MCF 10A (cell line): ENCODE data around the gene CD200R1. TPM values are rescaled to one million over a fixed set of nuclear protein-coding genes. Genes with fewer than 3 reads are reported as not detected.

Experiments used
- BruUV-seq: library from RNA; stranded (reverse); fragments of 400-500 nt; replicated peaks from 2 replicates; lab custom pipeline; 2021; lab: Mats Ljungman, UMichigan
- CTCF ChIA-PET: fragments of 300-600 bp; sonication (Branson Sonifier 250); formaldehyde crosslinking; extraction: SDS; loops from one replicate; lab custom pipeline; 2021; ENCODE audit warnings: antibody characterized with exemption, inconsistent platforms; lab: Yijun Ruan, JAX
- POLR2A ChIA-PET: fragments of 300-600, 350-650 bp; sonication (Branson Sonifier 250); formaldehyde crosslinking; extraction: SDS; loops from one replicate; lab custom pipeline; 2020; ENCODE audit warnings: antibody characterized with exemption, inconsistent platforms; lab: Yijun Ruan, JAX
- DNase-seq: peaks from one replicate; pipeline ENCODE4 v3.0.0-alpha.2; 2018; ENCODE audit not compliant: unreplicated experiment
- H3K27ac Mint-ChIP-seq: one replicate; pipeline ENCODE4 v1.8.0; 2022; ENCODE audit warnings: mild to moderate bottlenecking, low read depth, mixed read lengths; ENCODE audit not compliant: unreplicated experiment
- H3K27me3 Mint-ChIP-seq: one replicate; pipeline ENCODE4 v1.8.0; 2022; ENCODE audit warnings: mixed read lengths; ENCODE audit not compliant: insufficient read depth, unreplicated experiment
- H3K36me3 Mint-ChIP-seq: one replicate; pipeline ENCODE4 v1.8.0; 2022; ENCODE audit warnings: mild to moderate bottlenecking, moderate library complexity, mixed read lengths; ENCODE audit not compliant: insufficient read depth, unreplicated experiment
- H3K4me1 Mint-ChIP-seq: one replicate; pipeline ENCODE4 v1.8.0; 2022; ENCODE audit warnings: mixed read lengths; ENCODE audit not compliant: insufficient read depth, unreplicated experiment
- H3K4me3 Mint-ChIP-seq: one replicate; pipeline ENCODE4 v1.8.0; 2022; ENCODE audit warnings: mild to moderate bottlenecking, moderate library complexity, mixed read lengths; ENCODE audit not compliant: unreplicated experiment
- H3K9me3 Mint-ChIP-seq: one replicate; pipeline ENCODE4 v1.8.0; 2022; ENCODE audit warnings: mixed read lengths; ENCODE audit not compliant: unreplicated experiment
- intact Hi-C: fragments of 100-400 bp; cut with micrococcal nuclease; formaldehyde crosslinking; loops from 2 replicates; pipeline ENCODE4 v1.14.1; 2022
- total RNA-seq: library from RNA; stranded (reverse); gene quantifications from 2 replicates; pipeline ENCODE4 v1.2.3, GENCODE V29; 2022
- TF ChIP-seq, protein P1 (sequence below): fragments of 200-600 bp; IDR thresholded peaks from one replicate; pipeline ENCODE4 v1.8.0; 2022; ENCODE audit warnings: antibody characterized with exemption, mild to moderate bottlenecking; ENCODE audit not compliant: unreplicated experiment

CD200R1 gene
- total RNA-seq, 1 experiment from 2014 or later: not detected

DNA sequence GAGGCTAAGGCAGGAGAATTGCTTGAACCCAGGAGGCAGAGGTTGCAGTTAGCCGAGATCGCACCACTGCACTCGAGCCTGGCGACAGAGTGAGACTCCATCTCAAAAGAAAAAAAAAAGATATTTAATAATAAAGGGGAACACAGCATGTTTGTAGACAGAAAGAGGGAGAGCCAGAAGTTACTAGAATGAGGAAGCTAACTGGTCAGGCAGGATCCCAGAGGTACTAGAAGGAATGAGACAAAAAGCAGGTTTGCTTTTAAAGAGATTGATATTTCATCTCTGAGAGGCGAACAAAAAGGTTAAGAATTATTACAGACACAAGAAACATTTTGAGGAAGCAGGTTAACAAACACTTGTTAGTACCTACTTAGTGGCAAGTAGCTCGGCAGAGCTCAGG lies 9.2 kb downstream of the CD200R1 start:
- H3K36me3 Mint-ChIP-seq: no peaks in the 10 kb centered on the region
- intact Hi-C loops: no loop called here
- no peak overlapping the region for H3K4me3 Mint-ChIP-seq
- peaks cover 53% of the 10 kb centered on the region for H3K27me3 Mint-ChIP-seq
- no TSS peak for BruUV-seq
- POLR2A ChIA-PET: no interaction called here
- TF ChIP-seq, protein P1, sequence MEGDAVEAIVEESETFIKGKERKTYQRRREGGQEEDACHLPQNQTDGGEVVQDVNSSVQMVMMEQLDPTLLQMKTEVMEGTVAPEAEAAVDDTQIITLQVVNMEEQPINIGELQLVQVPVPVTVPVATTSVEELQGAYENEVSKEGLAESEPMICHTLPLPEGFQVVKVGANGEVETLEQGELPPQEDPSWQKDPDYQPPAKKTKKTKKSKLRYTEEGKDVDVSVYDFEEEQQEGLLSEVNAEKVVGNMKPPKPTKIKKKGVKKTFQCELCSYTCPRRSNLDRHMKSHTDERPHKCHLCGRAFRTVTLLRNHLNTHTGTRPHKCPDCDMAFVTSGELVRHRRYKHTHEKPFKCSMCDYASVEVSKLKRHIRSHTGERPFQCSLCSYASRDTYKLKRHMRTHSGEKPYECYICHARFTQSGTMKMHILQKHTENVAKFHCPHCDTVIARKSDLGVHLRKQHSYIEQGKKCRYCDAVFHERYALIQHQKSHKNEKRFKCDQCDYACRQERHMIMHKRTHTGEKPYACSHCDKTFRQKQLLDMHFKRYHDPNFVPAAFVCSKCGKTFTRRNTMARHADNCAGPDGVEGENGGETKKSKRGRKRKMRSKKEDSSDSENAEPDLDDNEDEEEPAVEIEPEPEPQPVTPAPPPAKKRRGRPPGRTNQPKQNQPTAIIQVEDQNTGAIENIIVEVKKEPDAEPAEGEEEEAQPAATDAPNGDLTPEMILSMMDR: no peak
- no peaks in the 10 kb centered on the region for H3K4me1 Mint-ChIP-seq
- CTCF ChIA-PET: interaction anchor here (0.6 to 2.6 kb wide), 7 partner anchors 11 to 373 kb away, joined by 3 to 10 read pairs (median 4); a partner anchor contains a TSS
- peaks cover 13% of the 10 kb centered on the region for H3K9me3 Mint-ChIP-seq
- H3K27ac Mint-ChIP-seq: no peak overlapping the region
- no peak for DNase-seq

DNA sequence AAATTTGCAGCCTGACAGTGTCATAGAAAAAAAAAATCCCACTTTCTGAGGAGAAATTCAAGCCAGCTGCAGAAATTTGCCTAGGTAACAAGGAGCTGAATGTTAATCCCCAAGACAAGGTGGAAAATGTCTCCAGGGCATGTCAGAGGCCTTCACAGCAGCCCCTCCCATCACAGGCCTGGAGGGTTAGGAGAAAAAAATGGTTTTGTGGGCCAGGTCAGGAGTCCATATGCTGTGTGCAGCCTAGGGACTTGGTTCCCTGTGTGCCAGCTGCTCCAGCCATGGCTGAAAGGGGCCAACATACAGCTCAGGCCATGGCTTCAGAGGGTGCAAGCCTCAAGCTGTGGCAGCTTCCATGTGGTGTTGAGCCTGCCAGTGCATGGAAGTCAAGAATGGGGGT lies 11.2 kb downstream of the CD200R1 start:
- no peak for DNase-seq
- Mint-ChIP-seq H3K4me1 (no peaks in the 10 kb centered on the region), H3K27me3 (peaks cover 72% of the 10 kb centered on the region), H3K36me3 (no peaks in the 10 kb centered on the region), H3K4me3 (no peak overlapping the region), H3K9me3 (peaks cover 13% of the 10 kb centered on the region), H3K27ac (no peak overlapping the region)
- TF ChIP-seq, protein P1: no peak
- ChIA-PET POLR2A (no interaction called here), CTCF (interaction anchor here (0.9 kb wide), 1 partner anchor 16 kb away, joined by 6 read pairs; no protein-coding TSS in a partner anchor)
- BruUV-seq: no TSS peak
- intact Hi-C loops: no loop called here

DNA sequence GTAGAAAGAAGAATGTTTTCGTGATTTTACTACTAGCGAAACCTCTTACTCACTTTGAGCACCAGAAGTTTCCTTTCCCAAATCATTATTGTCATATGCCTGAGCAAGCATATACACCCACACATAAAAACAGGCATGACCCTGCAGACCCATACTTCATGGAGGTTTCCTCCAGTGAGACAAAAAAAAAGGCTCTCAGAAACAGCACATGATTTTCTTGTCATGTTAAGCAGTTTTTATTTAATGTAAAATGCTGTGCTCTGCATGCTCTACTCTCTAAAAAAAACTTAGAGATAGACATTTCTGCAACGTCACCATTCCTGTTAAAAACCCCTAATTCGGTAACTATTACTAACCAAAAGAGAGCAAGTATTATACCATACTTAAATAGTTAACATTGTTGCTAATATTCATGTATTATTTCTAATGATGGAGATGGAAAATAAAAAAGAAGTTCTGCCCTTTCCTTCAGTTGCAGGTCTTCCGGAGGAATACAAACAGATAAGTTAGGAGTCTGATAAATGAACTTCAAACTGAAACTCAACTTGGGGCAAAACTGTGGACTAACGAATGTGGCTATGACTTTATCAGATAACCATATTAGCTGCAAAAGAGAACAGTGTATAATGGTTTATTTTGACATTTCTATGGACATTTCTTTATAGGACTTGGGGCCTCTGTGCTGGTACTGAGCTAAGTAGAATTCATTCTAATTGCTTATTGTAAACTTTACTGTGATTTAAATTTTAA lies 15.9 kb downstream of the CD200R1 start:
- ChIA-PET POLR2A (interaction anchor here (0.6 kb wide), 1 partner anchor 13 kb away, joined by 3 read pairs; no protein-coding TSS in a partner anchor), CTCF (interaction anchor here (0.6 to 0.7 kb wide), 2 partner anchors 161 to 317 kb away, joined by 3 read pairs; no protein-coding TSS in a partner anchor)
- Mint-ChIP-seq H3K27ac (no peak overlapping the region), H3K27me3 (peaks cover 73% of the 10 kb centered on the region), H3K4me3 (no peak overlapping the region), H3K36me3 (no peaks in the 10 kb centered on the region), H3K9me3 (peaks cover 7% of the 10 kb centered on the region), H3K4me1 (no peaks in the 10 kb centered on the region)
- TF ChIP-seq, protein P1: no peak
- intact Hi-C loops: no loop called here
- no TSS peak for BruUV-seq
- DNase-seq: no peak

DNA sequence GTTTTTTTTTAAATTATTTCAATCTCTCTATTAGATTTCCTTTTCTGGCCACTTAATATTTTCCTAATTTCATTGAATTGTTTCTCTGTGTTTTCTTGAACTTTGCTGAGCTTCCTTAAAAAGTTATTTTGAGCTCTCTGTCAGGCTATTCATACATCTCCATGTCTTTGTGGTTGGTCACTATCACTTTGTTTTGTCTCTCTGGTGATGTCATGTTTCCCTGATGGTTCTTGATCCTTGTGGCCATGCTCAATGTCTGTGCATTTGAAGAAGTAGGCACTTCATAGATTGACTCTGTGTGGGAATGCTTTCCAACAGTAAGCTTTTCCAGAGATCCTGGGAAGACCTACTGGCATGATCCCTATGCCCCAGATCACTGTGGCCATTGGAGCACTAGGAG lies 18.6 kb downstream of the CD200R1 start:
- Mint-ChIP-seq H3K4me1 (no peaks in the 10 kb centered on the region), H3K27ac (no peak overlapping the region), H3K4me3 (no peak overlapping the region), H3K9me3 (no peaks in the 10 kb centered on the region), H3K36me3 (no peaks in the 10 kb centered on the region), H3K27me3 (peaks cover 73% of the 10 kb centered on the region)
- POLR2A ChIA-PET: no interaction called here
- DNase-seq: no peak
- TF ChIP-seq, protein P1: no peak
- no TSS peak for BruUV-seq
- CTCF ChIA-PET: interaction anchor here (0.8 kb wide), 1 partner anchor 80 kb away, joined by 3 read pairs; no protein-coding TSS in a partner anchor
- intact Hi-C loops: no loop called here
